HT-29 (cell line): ENCODE measurements around the gene KLK14. TPM values are rescaled to one million over a fixed set of nuclear protein-coding genes. Genes with fewer than 3 reads are reported as not detected.

Source experiments
- DNase-seq: peaks from one replicate; pipeline ENCODE4 v3.0.0-alpha.2; 2015; ENCODE audit warnings: low spot score
- total RNA-seq: library from RNA; depleted of rRNA; stranded (reverse); fragments of >200 nt; shearing (Covaris generic); gene quantifications from 2 replicates; pipeline ENCODE4 v1.2.3, GENCODE V29; 2014

The KLK14 gene
- total RNA-seq, 1 experiment from 2014 or later: not detected

- DNase-seq: peak; percentile 100
These were observed 25.5 kb upstream of the KLK14 start, which contains the start of gene CTU1 for GRCh38 chr19:51108066-51108804. Gene CTU1 (minus strand): TSS chr19:51108409. CDS start chr19:51104569, 3,840 bp downstream.

GRCh38 chr19:51107406-51108065 lies 24.8 kb upstream of the KLK14 start:
- no peak for DNase-seq

- DNase-seq: no peak
These were observed 21.2 kb upstream of the KLK14 start for GRCh38 chr19:51103926-51104341.

GRCh38 chr19:51102991-51103390 lies 20.3 kb upstream of the KLK14 start:
- DNase-seq: no peak

- no peak for DNase-seq
These were observed 18.6 kb upstream of the KLK14 start for GRCh38 chr19:51101171-51101865.

GRCh38 chr19:51100601-51101000 lies 17.9 kb upstream of the KLK14 start:
- DNase-seq: no peak

- DNase-seq: no peak
These were observed 16.3 kb upstream of the KLK14 start for GRCh38 chr19:51099047-51099382.

GRCh38 chr19:51098365-51099046 lies 15.8 kb upstream of the KLK14 start:
- no peak for DNase-seq

GRCh38 chr19:51097796-51098195 lies 15.1 kb upstream of the KLK14 start:
- DNase-seq: no peak

- DNase-seq: peak; percentile 89
These were observed 14.6 kb upstream of the KLK14 start for GRCh38 chr19:51097166-51097738.

GRCh38 chr19:51096473-51097165 lies 13.9 kb upstream of the KLK14 start:
- peak; percentile 74 for DNase-seq

- peak; percentile 59 for DNase-seq
These were observed 12.1 kb upstream of the KLK14 start for GRCh38 chr19:51094696-51095279.

- DNase-seq: no peak
These were observed 11.0 kb upstream of the KLK14 start for GRCh38 chr19:51093510-51094345.

GRCh38 chr19:51093101-51093500 lies 10.4 kb upstream of the KLK14 start:
- peak; percentile 38 for DNase-seq

- no peak for DNase-seq
These were observed 9.5 kb upstream of the KLK14 start for GRCh38 chr19:51091895-51092873.

- no peak for DNase-seq
These were observed 8.4 kb upstream of the KLK14 start for GRCh38 chr19:51091126-51091525.

- peak; percentile 36 for DNase-seq
These were observed 7.8 kb upstream of the KLK14 start for GRCh38 chr19:51090471-51090870.

GRCh38 chr19:51089786-51090185 lies 7.1 kb upstream of the KLK14 start:
- DNase-seq: no peak
